ENCODE data around the gene RIMS4.

GRCh38 chr20:44709797-44710196, 100.5 kb downstream of the RIMS4 start:
- TF ChIP-seq SP1 (IDR thresholded peaks at IDR 0.05) (no peak), EGR1 (IDR thresholded peaks at IDR 0.05; ENCODE audit: low read depth in 2 of 2) (no peak), TAF1 (conservative IDR thresholded peaks at IDR 0.05) (no peak)
- TF ChIP-seq, protein P1, sequence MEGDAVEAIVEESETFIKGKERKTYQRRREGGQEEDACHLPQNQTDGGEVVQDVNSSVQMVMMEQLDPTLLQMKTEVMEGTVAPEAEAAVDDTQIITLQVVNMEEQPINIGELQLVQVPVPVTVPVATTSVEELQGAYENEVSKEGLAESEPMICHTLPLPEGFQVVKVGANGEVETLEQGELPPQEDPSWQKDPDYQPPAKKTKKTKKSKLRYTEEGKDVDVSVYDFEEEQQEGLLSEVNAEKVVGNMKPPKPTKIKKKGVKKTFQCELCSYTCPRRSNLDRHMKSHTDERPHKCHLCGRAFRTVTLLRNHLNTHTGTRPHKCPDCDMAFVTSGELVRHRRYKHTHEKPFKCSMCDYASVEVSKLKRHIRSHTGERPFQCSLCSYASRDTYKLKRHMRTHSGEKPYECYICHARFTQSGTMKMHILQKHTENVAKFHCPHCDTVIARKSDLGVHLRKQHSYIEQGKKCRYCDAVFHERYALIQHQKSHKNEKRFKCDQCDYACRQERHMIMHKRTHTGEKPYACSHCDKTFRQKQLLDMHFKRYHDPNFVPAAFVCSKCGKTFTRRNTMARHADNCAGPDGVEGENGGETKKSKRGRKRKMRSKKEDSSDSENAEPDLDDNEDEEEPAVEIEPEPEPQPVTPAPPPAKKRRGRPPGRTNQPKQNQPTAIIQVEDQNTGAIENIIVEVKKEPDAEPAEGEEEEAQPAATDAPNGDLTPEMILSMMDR (IDR thresholded peaks at IDR 0.05; ENCODE audit: low read depth, low read length, missing input control) = no peak
- TF ChIP-seq, protein P2, sequence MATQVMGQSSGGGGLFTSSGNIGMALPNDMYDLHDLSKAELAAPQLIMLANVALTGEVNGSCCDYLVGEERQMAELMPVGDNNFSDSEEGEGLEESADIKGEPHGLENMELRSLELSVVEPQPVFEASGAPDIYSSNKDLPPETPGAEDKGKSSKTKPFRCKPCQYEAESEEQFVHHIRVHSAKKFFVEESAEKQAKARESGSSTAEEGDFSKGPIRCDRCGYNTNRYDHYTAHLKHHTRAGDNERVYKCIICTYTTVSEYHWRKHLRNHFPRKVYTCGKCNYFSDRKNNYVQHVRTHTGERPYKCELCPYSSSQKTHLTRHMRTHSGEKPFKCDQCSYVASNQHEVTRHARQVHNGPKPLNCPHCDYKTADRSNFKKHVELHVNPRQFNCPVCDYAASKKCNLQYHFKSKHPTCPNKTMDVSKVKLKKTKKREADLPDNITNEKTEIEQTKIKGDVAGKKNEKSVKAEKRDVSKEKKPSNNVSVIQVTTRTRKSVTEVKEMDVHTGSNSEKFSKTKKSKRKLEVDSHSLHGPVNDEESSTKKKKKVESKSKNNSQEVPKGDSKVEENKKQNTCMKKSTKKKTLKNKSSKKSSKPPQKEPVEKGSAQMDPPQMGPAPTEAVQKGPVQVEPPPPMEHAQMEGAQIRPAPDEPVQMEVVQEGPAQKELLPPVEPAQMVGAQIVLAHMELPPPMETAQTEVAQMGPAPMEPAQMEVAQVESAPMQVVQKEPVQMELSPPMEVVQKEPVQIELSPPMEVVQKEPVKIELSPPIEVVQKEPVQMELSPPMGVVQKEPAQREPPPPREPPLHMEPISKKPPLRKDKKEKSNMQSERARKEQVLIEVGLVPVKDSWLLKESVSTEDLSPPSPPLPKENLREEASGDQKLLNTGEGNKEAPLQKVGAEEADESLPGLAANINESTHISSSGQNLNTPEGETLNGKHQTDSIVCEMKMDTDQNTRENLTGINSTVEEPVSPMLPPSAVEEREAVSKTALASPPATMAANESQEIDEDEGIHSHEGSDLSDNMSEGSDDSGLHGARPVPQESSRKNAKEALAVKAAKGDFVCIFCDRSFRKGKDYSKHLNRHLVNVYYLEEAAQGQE (IDR thresholded peaks at IDR 0.05) = no peak

Measured in liver (tissue), 3 donors.